22Rv1 (cell line): Measurements from ENCODE around the gene PTGES.
"Not testable (repeated sequence)": the region's sequence is repeated elsewhere in the genome, so short reads cannot be mapped to it uniquely, and the experiment has no call there.

Source experiments
- H3K27ac ChIP-seq: fragments of 450-650 bp; 2 replicates; pipeline ENCODE4 v1.5.1; 2017
- CTCF ChIP-seq: fragments of 450-650 bp; IDR thresholded peaks from 2 replicates; pipeline ENCODE4 v1.5.1; 2017; ENCODE audit warnings: mild to moderate bottlenecking
- ZFX ChIP-seq: fragments of 450-650 bp; IDR thresholded peaks from 2 replicates; pipeline ENCODE4 v1.6.1; 2017; ENCODE audit warnings: antibody characterized with exemption, borderline replicate concordance

Gene PTGES

GRCh38 chr9:129776938-129777768, 24.3 kb upstream of the PTGES start:
- H3K27ac ChIP-seq = no peak overlapping the region
- no peak for TF ChIP-seq ZFX

GRCh38 chr9:129776566-129776937, 23.7 kb upstream of the PTGES start:
- no peak for TF ChIP-seq ZFX
- no peak for TF ChIP-seq CTCF
- no peak overlapping the region for H3K27ac ChIP-seq

GRCh38 chr9:129776096-129776495, 23.3 kb upstream of the PTGES start:
- not testable (repeated sequence) for H3K27ac ChIP-seq

- TF ChIP-seq CTCF = no peak
- TF ChIP-seq ZFX = no peak
- H3K27ac ChIP-seq = no peak overlapping the region
Observed at GRCh38 chr9:129775448-129775798, 22.6 kb upstream of the PTGES start.

GRCh38 chr9:129774791-129775447, 22.1 kb upstream of the PTGES start:
- TF ChIP-seq ZFX = no peak
- TF ChIP-seq CTCF = no peak
- H3K27ac ChIP-seq = no peak overlapping the region

- TF ChIP-seq ZFX = no peak
- no peak for TF ChIP-seq CTCF
- no peak overlapping the region for H3K27ac ChIP-seq
Observed at GRCh38 chr9:129773262-129774048, 20.6 kb upstream of the PTGES start.

GRCh38 chr9:129770741-129771140, 17.9 kb upstream of the PTGES start:
- no peak overlapping the region for H3K27ac ChIP-seq
- TF ChIP-seq CTCF (no peak), ZFX (no peak)

GRCh38 chr9:129769669-129770068, 16.8 kb upstream of the PTGES start:
- TF ChIP-seq CTCF (no peak), ZFX (no peak)
- H3K27ac ChIP-seq = no peak overlapping the region
